Tibial nerve (tissue), 3 donors: ENCODE results near the gene CCDC188.

Experiments
- CTCF ChIP-seq, 5 experiments: fragments of 200-600 bp in 3 of 5; fragments of 450-650 bp in 2 of 5; sonication (generic) in 3 of 5; IDR thresholded peaks; one replicate each; pipeline ENCODE4 v1.5.1; 2016 to 2019; ENCODE audit warnings: antibody characterized with exemption in 5 of 5, mild to moderate bottlenecking in 3 of 5, moderate library complexity in 2 of 5
- POLR2A ChIP-seq, 2 donors: fragments of 450-650 bp; IDR thresholded peaks; one replicate each; pipeline ENCODE4 v1.6.1; 2017; ENCODE audit warnings: antibody characterized with exemption in 2 of 2, mild to moderate bottlenecking in 2 of 2, moderate library complexity in 2 of 2

- TF ChIP-seq CTCF (IDR thresholded peaks at IDR 0.05) (no peak), POLR2A (IDR thresholded peaks at IDR 0.05) (no peak)
Measured at GRCh38 chr22:20165913-20166312, 15.1 kb upstream of the CCDC188 start.
